ENCODE results near the gene MRPS22.
A peak's percentile ranks its signal among the peaks of the same experiment; 100 is the strongest.
"Not testable (repeated sequence)": the region's sequence is repeated elsewhere in the genome, so short reads cannot be mapped to it uniquely, and the experiment has no call there.

Gene MRPS22

GRCh38 chr3:139339219-139339906 is 4.5 kb upstream of the MRPS22 start:
- DNase-seq (ENCODE audit: low spot score) = no peak

GRCh38 chr3:139340784-139341183 is 3.0 kb upstream of the MRPS22 start:
- no peak for DNase-seq (ENCODE audit: low spot score)

- no peak for DNase-seq (ENCODE audit: low spot score)
Measured at GRCh38 chr3:139342054-139342453, 1.8 kb upstream of the MRPS22 start.

- DNase-seq (ENCODE audit: low spot score) = no peak
Measured at GRCh38 chr3:139346771-139347170, 3.0 kb downstream of the MRPS22 start.

GRCh38 chr3:139353920-139354556 is 10.2 kb downstream of the MRPS22 start:
- DNase-seq (ENCODE audit: low spot score) = peak; percentile 14

GRCh38 chr3:139354661-139355060 is 10.8 kb downstream of the MRPS22 start:
- DNase-seq (ENCODE audit: low spot score) = no peak

- no peak for DNase-seq (ENCODE audit: low spot score)
Measured at GRCh38 chr3:139355476-139355875, 11.7 kb downstream of the MRPS22 start.

GRCh38 chr3:139355891-139356290 is 12.1 kb downstream of the MRPS22 start:
- no peak for DNase-seq (ENCODE audit: low spot score)

- DNase-seq (ENCODE audit: low spot score) = no peak
Measured at GRCh38 chr3:139357899-139358298, 14.1 kb downstream of the MRPS22 start.

- DNase-seq (ENCODE audit: low spot score) = no peak
Measured at GRCh38 chr3:139358841-139359562, 15.2 kb downstream of the MRPS22 start.

- no peak for DNase-seq (ENCODE audit: low spot score)
Measured at GRCh38 chr3:139361276-139361675, 17.5 kb downstream of the MRPS22 start.

GRCh38 chr3:139364549-139364948 is 20.7 kb downstream of the MRPS22 start:
- DNase-seq (ENCODE audit: low spot score) = no peak

GRCh38 chr3:139374099-139374498 is 30.3 kb downstream of the MRPS22 start:
- no peak for DNase-seq (ENCODE audit: low spot score)

- DNase-seq (ENCODE audit: low spot score) = no peak
Measured at GRCh38 chr3:139377378-139377777, 33.6 kb downstream of the MRPS22 start.

GRCh38 chr3:139378587-139379241 is 34.9 kb downstream of the MRPS22 start:
- DNase-seq (ENCODE audit: low spot score) = no peak

GRCh38 chr3:139380575-139380974 is 36.8 kb downstream of the MRPS22 start:
- DNase-seq (ENCODE audit: low spot score) = no peak

- not testable (repeated sequence) for DNase-seq (ENCODE audit: low spot score)
Measured at GRCh38 chr3:139382291-139382690, 38.5 kb downstream of the MRPS22 start.

GRCh38 chr3:139388077-139388476 is 44.3 kb downstream of the MRPS22 start:
- DNase-seq (ENCODE audit: low spot score) = no peak

- peak; percentile 2 for DNase-seq (ENCODE audit: low spot score)
Measured at GRCh38 chr3:139388821-139389551, 45.2 kb downstream of the MRPS22 start.

GRCh38 chr3:139389552-139390368 is 45.9 kb downstream of the MRPS22 start, which contains the start of gene COPB2:
Gene COPB2 (minus strand): TSS chr3:139389647. CDS start chr3:139389550, 97 bp downstream.
- peak; percentile 70 for DNase-seq (ENCODE audit: low spot score)

GRCh38 chr3:139394116-139394515 is 50.3 kb downstream of the MRPS22 start:
- no peak for DNase-seq (ENCODE audit: low spot score)
